HG03175 (cell line): ENCODE measurements around the gene CAPN5.

ENCODE experiments used
- ATAC-seq: cut with Tn5 transposase; IDR thresholded peaks from one replicate; pipeline ENCODE4 v1.9.1; 2021; ENCODE audit warnings: mild to moderate bottlenecking, moderate library complexity; ENCODE audit not compliant: unreplicated experiment

CAPN5 gene

GRCh38 chr11:77129069-77129841 lies 62.5 kb downstream of the CAPN5 start:
- ATAC-seq = no peak

GRCh38 chr11:77129842-77130756 lies 63.3 kb downstream of the CAPN5 start:
- ATAC-seq = no peak

- ATAC-seq = no peak
Observed at GRCh38 chr11:77130763-77131513, 64.2 kb downstream of the CAPN5 start.

GRCh38 chr11:77131560-77131959 lies 64.8 kb downstream of the CAPN5 start:
- no peak for ATAC-seq

GRCh38 chr11:77135069-77135468 lies 68.3 kb downstream of the CAPN5 start:
- ATAC-seq = no peak

GRCh38 chr11:77136074-77136473 lies 69.3 kb downstream of the CAPN5 start:
- ATAC-seq = no peak

- no peak for ATAC-seq
Observed at GRCh38 chr11:77136784-77137420, 70.1 kb downstream of the CAPN5 start.

GRCh38 chr11:77137421-77137820 lies 70.7 kb downstream of the CAPN5 start:
- ATAC-seq = no peak

GRCh38 chr11:77138106-77138649 lies 71.4 kb downstream of the CAPN5 start:
- ATAC-seq = no peak

GRCh38 chr11:77139201-77139600 lies 72.4 kb downstream of the CAPN5 start:
- ATAC-seq = no peak

GRCh38 chr11:77140231-77140851 lies 73.6 kb downstream of the CAPN5 start:
- no peak for ATAC-seq

- no peak for ATAC-seq
Observed at GRCh38 chr11:77141034-77141433, 74.3 kb downstream of the CAPN5 start.

GRCh38 chr11:77141475-77141874 lies 74.7 kb downstream of the CAPN5 start:
- ATAC-seq = no peak

- no peak for ATAC-seq
Observed at GRCh38 chr11:77142091-77142975, 75.6 kb downstream of the CAPN5 start.

GRCh38 chr11:77143405-77144020 lies 76.7 kb downstream of the CAPN5 start:
- ATAC-seq = no peak

- no peak for ATAC-seq
Observed at GRCh38 chr11:77144196-77144856, 77.6 kb downstream of the CAPN5 start.

- no peak for ATAC-seq
Observed at GRCh38 chr11:77144857-77145428, 78.2 kb downstream of the CAPN5 start.
